NCI-H526 (cell line): ENCODE results near the gene PLPPR1.

Source experiments
- DNase-seq, 2 experiments: peaks; one replicate each; lab custom pipeline; 2025; lab: John Stamatoyannopoulos, UW

Gene PLPPR1

GRCh38 chr9:101209670-101210069 lies 181.1 kb downstream of the PLPPR1 start:
- DNase-seq, result no peak

- DNase-seq, result no peak
Observed at GRCh38 chr9:101212661-101213060, 184.1 kb downstream of the PLPPR1 start.

DNA sequence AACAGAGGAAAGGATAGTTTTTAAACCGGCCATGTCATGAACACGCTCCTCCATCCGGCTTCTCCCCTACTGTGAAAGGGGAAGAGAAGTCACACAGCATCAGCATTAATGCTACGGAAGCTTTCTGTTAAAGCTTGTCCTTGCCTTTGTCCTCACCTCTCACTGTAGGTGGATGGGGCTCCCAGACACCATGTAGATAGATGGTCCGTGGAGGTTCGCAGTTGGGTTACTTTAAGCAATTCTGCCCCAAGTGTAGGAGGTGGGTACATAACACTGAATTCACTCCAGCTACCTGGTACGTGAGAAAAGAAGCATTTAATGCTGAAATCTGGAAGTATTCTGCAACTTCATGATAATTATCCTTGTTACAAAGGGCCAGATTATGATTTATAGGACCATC lies 190.5 kb downstream of the PLPPR1 start:
- no peak for DNase-seq

DNA sequence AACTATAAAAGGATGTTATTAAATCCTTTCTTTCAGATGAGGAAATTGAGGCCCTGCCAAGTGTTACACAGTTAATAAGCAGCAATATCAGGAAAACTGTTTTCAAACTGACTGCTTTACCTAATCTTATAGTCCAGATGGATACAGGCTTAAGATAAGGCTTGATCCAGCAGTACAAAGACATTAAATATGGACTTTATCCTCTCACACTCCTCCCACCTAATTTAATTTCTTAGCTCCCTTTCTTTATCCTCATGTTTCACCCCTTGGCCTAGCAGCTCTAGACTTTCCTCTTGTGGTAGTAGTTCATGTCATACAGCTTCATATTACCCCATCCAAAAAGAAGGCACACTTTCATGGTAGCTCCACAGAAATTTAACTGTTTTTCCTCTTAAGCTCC lies 191.8 kb downstream of the PLPPR1 start:
- DNase-seq, result no peak

- DNase-seq, result no peak
Observed at GRCh38 chr9:101225271-101225670, 196.7 kb downstream of the PLPPR1 start.

DNA sequence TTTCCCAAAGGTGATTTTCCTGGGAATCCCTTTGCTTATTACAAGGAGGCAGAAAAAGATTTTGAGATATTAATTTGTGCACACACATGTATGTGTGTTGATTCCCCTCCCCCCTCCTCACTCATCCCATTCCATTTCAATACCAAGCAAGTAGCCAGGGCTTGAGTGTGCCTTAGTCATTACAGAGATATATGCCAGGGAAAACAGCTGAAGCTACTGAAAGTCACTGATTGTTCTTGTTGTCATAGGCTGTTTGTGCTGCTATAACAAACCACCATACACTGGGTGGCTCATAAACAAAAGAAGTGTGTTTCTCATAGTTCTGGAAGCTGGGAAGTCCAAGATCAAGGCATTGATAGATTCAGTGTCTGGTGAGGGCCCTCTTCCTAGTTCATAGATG lies 197.6 kb downstream of the PLPPR1 start:
- no peak for DNase-seq

GRCh38 chr9:101226803-101227202 lies 198.3 kb downstream of the PLPPR1 start:
- DNase-seq, result no peak

GRCh38 chr9:101229606-101230005 lies 201.1 kb downstream of the PLPPR1 start:
- DNase-seq, result no peak

DNA sequence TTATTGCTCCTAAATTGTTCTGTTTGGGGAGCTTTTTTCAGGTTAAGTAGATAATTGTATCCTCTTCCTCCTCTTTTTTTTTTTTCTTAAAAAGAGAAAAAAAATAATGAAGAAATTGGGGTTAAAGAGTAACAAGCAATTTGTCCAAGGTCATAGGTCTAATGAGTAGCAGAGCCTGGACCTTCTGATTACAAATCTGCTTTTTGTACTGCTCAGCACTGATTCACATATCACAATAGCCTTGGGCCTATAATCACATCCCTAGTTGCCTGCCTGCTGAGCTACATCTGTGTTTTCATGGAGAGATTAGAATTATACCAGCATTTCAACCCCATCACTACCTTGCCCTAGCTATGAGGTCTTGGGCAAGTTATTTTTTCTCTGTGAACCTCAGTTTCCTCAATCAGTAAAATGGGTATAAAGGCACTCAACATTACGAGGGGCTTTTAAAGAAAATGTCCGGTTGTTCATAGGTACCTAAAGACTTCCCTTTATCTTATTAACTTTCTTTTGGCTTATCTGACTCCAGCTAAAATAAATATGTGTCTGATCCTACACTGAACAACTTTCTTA lies 204.0 kb downstream of the PLPPR1 start:
- no peak for DNase-seq

DNA sequence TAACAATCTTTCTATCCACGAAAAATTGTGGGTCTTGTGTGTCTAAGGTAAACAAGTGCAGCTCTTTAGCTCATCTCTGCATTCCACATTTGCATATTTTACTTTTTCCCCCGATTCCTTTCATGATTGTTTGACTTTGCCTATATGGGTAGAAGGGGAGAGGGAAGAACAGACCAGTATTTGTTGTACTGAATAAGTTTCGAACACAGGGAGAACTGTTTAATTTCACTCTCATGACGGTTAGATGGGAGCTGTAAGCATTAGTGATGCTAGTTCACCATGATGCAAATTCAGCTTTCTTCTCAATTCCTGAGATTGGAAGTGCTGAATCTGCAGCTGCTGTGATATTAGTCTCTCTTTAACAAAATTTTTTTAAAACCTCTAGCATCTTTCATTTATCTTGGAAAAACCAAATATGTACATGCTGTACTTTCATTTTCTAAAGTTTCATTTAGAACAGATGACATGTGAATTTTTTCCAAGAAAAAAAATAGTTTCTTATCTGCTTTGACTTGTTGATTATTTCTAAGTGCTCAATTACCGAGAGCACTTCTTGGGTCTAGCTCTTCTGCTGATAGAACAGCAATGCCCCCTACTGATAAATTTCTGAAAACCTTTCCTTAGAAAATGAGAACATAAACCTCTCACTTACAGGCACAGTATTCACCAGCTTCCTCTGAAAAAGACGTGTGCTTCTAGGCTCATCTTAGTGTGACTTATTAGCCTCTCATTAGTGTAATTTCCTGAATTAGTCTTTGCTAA lies 206.8 kb downstream of the PLPPR1 start:
- DNase-seq, result peak; percentile 54 to 61

- DNase-seq, result no peak
Observed at GRCh38 chr9:101242651-101243050, 214.1 kb downstream of the PLPPR1 start.

DNA sequence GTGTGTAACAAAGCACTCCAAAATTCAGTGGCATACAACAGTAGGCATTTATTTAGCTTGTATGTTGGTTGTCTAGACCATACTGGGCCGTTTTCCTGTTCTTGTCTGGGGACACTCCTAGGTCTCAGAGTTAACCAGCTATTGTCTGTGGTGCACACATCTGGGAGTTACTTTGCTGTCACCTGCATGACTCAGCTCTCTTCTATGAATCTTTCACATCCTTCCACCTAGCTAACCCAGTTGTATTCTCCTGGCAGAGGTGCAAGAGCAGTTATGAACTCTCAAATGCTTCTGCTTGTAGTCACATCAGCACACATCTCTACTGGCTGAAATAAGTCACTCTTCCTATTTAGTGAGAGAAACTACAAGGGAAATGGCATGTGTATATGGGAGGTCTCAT lies 218.2 kb downstream of the PLPPR1 start:
- DNase-seq, result no peak

- no peak for DNase-seq
Observed at GRCh38 chr9:101247297-101247696, 218.8 kb downstream of the PLPPR1 start.

DNA sequence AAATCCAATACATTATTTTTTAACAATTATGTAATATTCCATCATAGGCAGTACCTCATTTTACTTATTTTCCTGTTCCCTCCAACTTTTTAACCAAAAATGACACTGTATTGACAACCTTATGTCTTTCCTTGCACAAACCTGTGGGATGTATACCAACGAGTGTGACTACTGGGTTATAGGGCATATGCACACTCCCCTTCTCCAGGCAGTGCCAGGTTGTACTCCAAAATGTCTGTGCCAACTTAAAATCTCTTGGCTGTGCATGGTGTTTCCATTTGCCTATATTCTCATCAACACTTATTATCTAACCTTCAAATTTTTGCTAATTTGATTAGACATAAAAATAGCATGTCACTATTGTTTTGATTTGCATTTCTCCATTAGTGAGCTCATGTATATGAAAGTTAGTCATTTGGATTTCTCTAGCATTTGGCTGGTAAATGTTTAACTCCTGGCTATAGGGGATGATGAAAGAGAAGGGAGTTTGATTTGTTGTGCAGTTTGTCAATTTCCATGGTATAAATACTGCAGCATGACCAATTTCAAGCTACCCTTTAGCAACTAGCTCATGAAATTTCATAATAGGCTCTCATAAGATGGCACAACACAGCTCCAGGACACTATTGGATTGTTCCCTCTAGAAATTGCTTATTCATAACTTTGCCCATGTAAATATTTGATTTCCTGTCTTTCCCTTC lies 226.4 kb downstream of the PLPPR1 start:
- DNase-seq, result peak; percentile 18 to 20

DNA sequence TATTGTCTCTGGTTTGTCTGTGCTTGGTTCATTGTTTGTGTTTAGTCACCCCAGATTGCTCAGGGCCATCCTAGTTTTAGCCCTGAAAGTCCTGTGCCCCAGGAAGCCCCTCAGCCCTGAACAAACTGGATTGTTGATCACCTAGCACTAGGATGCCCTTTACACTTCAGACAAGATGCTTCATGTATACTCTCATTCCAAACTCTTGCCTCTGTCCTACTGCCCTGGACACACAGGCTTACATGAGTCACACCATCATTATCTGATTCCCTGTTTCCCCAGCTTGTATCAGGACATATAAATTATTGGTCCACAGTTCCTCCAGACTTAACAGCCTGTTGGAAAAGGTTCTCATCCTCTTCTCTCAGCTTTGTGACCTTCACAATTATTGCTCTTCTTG lies 236.2 kb downstream of the PLPPR1 start:
- no peak for DNase-seq

- no peak for DNase-seq
Observed at GRCh38 chr9:101265261-101265660, 236.7 kb downstream of the PLPPR1 start.

GRCh38 chr9:101268426-101268825 lies 239.9 kb downstream of the PLPPR1 start:
- DNase-seq, result no peak

DNA sequence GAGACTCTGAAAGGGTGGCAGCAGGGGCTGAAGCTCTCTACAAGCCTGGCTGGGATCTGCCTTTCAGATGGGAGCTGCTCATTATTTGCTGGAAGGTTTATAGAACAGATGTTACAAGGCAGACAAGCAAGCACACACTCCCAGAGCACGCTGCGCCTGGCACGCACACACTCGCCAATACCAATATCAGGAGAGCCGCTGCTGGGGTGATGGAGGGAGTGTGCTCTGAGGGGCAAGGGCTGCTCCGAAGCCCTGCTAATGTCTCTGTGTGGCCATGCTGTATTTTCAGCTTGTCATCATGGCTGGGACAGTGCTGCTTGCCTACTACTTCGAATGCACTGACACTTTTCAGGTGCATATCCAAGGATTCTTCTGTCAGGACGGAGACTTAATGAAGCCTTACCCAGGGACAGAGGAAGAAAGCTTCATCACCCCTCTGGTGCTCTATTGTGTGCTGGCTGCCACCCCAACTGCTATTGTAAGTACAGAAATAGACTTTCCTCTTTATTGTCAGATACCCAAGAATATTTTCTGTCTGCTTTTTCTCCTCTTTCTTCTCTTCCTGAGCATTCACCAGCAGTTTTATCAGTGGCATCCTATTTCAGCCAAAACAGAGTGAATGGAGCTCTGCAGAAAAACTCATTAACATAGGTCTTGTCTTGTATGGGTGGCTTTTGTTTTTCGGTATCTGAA lies 241.2 kb downstream of the PLPPR1 start:
- DNase-seq, result no peak

GRCh38 chr9:101270302-101270701 lies 241.8 kb downstream of the PLPPR1 start:
- no peak for DNase-seq

GRCh38 chr9:101271102-101271501 lies 242.6 kb downstream of the PLPPR1 start:
- DNase-seq, result no peak

- no peak for DNase-seq
Observed at GRCh38 chr9:101274971-101275768, 246.6 kb downstream of the PLPPR1 start.

GRCh38 chr9:101275769-101276250 lies 247.3 kb downstream of the PLPPR1 start:
- DNase-seq, result no peak
